GM23338 (cell line): ENCODE measurements around the gene HOXA2.

Experiments
- JUNB ChIP-seq: IDR thresholded peaks from one replicate; pipeline ENCODE4 v1.6.1; 2016; ENCODE audit warnings: antibody characterized with exemption; ENCODE audit not compliant: unreplicated experiment
- NANOG ChIP-seq: IDR thresholded peaks from 2 replicates; pipeline ENCODE4 v1.6.1; 2016; ENCODE audit warnings: antibody characterized with exemption, borderline replicate concordance
- POLR2AphosphoS5 ChIP-seq: IDR thresholded peaks from 2 replicates; pipeline ENCODE4 v1.6.1; 2016; ENCODE audit warnings: antibody characterized with exemption, low read depth
- STAT1 ChIP-seq: IDR thresholded peaks from one replicate; pipeline ENCODE4 v1.6.1; 2016; ENCODE audit warnings: antibody characterized with exemption; ENCODE audit not compliant: unreplicated experiment
- TF ChIP-seq, protein P1 (sequence below), 2 experiments: fragments of 200-600 bp in 1 of 2; sonication (generic) in 1 of 2; conservative IDR thresholded peaks; 2 replicates each; pipeline versions ENCODE4 v1.5.1 to v1.6.1; 2016 to 2017; ENCODE audit warnings: antibody characterized with exemption in 2 of 2, low read depth in 2 of 2, mild to moderate bottlenecking in 2 of 2, moderate library complexity in 1 of 2
- TF ChIP-seq, protein P2 (sequence below): IDR thresholded peaks from one replicate; pipeline ENCODE4 v1.6.1; 2018; ENCODE audit warnings: antibody characterized with exemption; ENCODE audit not compliant: unreplicated experiment

DNA sequence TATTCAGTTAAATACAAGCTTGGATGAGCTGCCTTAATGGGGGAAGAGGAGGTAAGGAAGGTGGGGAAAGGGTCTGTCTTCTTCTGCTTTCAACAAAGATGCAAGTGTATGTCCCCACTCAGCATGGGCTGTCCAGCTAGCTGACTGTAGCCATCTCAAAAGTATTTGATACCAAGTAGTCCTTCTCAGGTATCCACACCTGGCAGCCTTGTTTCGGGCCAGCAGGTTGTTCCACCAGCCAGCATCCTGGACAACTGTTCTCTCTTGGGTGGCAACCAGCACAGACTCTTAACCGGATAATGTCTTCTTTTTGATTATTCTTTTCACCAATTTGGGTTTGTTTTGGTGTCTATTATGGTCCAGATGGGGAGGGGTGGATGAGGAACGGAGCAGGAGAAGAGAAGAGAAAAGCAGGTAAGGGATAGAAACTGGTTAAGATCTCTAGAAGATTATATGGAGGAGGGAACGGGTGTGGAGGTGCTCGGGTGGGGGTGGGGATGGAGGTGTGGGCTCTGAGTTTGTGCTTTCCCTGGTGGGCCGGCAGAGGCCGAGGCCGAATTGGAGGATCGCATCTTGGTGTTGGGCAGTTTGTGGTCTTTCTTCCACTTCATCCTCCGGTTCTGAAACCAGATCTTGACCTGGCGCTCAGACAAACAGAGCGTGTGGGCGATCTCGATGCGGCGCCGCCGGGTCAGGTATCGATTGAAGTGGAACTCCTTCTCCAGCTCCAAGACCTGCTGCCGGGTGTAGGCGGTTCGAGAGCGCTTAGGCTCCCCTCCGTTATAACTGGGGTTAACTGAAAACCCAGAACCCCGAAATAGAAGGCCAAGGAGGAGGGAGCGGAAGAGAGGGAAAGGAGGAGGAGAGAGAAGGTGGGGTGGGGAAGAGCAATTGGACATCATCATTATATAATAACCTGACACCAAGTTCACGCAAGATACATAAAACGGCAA is 26.6 kb upstream of the HOXA2 start:
- no peak for TF ChIP-seq NANOG
- TF ChIP-seq POLR2AphosphoS5 = no peak
- TF ChIP-seq, protein P1, sequence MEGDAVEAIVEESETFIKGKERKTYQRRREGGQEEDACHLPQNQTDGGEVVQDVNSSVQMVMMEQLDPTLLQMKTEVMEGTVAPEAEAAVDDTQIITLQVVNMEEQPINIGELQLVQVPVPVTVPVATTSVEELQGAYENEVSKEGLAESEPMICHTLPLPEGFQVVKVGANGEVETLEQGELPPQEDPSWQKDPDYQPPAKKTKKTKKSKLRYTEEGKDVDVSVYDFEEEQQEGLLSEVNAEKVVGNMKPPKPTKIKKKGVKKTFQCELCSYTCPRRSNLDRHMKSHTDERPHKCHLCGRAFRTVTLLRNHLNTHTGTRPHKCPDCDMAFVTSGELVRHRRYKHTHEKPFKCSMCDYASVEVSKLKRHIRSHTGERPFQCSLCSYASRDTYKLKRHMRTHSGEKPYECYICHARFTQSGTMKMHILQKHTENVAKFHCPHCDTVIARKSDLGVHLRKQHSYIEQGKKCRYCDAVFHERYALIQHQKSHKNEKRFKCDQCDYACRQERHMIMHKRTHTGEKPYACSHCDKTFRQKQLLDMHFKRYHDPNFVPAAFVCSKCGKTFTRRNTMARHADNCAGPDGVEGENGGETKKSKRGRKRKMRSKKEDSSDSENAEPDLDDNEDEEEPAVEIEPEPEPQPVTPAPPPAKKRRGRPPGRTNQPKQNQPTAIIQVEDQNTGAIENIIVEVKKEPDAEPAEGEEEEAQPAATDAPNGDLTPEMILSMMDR (conservative IDR thresholded peaks at IDR 0.05; ENCODE audit: low read depth in 2 of 2) = no peak
- TF ChIP-seq JUNB = no peak
- no peak for TF ChIP-seq STAT1
- TF ChIP-seq, protein P2, sequence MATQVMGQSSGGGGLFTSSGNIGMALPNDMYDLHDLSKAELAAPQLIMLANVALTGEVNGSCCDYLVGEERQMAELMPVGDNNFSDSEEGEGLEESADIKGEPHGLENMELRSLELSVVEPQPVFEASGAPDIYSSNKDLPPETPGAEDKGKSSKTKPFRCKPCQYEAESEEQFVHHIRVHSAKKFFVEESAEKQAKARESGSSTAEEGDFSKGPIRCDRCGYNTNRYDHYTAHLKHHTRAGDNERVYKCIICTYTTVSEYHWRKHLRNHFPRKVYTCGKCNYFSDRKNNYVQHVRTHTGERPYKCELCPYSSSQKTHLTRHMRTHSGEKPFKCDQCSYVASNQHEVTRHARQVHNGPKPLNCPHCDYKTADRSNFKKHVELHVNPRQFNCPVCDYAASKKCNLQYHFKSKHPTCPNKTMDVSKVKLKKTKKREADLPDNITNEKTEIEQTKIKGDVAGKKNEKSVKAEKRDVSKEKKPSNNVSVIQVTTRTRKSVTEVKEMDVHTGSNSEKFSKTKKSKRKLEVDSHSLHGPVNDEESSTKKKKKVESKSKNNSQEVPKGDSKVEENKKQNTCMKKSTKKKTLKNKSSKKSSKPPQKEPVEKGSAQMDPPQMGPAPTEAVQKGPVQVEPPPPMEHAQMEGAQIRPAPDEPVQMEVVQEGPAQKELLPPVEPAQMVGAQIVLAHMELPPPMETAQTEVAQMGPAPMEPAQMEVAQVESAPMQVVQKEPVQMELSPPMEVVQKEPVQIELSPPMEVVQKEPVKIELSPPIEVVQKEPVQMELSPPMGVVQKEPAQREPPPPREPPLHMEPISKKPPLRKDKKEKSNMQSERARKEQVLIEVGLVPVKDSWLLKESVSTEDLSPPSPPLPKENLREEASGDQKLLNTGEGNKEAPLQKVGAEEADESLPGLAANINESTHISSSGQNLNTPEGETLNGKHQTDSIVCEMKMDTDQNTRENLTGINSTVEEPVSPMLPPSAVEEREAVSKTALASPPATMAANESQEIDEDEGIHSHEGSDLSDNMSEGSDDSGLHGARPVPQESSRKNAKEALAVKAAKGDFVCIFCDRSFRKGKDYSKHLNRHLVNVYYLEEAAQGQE = no peak
